ENCODE results near the gene CTTNBP2.

- TF ChIP-seq GATA2 (IDR thresholded peaks at IDR 0.05; ENCODE audit: low read depth, low read length) (no peak), GATA3 (IDR thresholded peaks at IDR 0.05; ENCODE audit: low read depth, low read length) (no peak)
Measured at GRCh38 chr7:117793521-117793920, 79.7 kb downstream of the CTTNBP2 start.

All from SH-SY5Y (cell line).